Mucosa of descending colon (tissue), 3 donors: ENCODE results near the gene LCE3D. TPM values are rescaled to one million over a fixed set of nuclear protein-coding genes. Genes with fewer than 3 reads are reported as not detected.

Experiments used
- ATAC-seq: fragments of 200-7000 bp; cut with Tn5 transposase; one replicate; pipeline ENCODE4 v1.9.1; 2020; ENCODE audit warnings: mild to moderate bottlenecking, moderate library complexity
- DNase-seq, 3 donors: peaks; one replicate each; pipeline ENCODE4 v3.0.0-alpha.2; 2020
- H3K36me3 ChIP-seq: fragments of 200-600 bp; one replicate; pipeline ENCODE4 v1.8.0; 2021; ENCODE audit warnings: low read depth, mild to moderate bottlenecking
- H3K4me1 ChIP-seq: fragments of 200-600 bp; one replicate; pipeline ENCODE4 v1.8.0; 2021; ENCODE audit warnings: low read depth, mild to moderate bottlenecking
- H3K4me3 ChIP-seq: fragments of 200-600 bp; one replicate; pipeline ENCODE4 v1.8.0; 2021; ENCODE audit warnings: mild to moderate bottlenecking
- H3K9me3 ChIP-seq: fragments of 200-600 bp; one replicate; pipeline ENCODE4 v1.8.0; 2021; ENCODE audit warnings: mild to moderate bottlenecking
- intact Hi-C, 2 donors: fragments of 100-400 bp; cut with DNase I in 1 of 2; cut with micrococcal nuclease in 1 of 2; formaldehyde crosslinking; loops; one replicate each; pipeline versions ENCODE4 v1.11.0 to v1.11.1; 2022; cut with DNase I, micrococcal nuclease
- total RNA-seq, 3 donors: library from RNA; stranded (reverse); fragmentation: NEBNext Ultra II Directional in 2 of 3; extraction: Animal tissue kit (Norgen Biotek cat#: 25700) in 2 of 3; gene quantifications; one replicate each; pipeline versions ENCODE4 v1.2.1 to v1.2.4, GENCODE V29; 2021 to 2023
- TF ChIP-seq, protein P1 (sequence below): fragments of 200-600 bp; IDR thresholded peaks from one replicate; pipeline ENCODE4 v1.8.0; 2022; ENCODE audit warnings: antibody characterized with exemption, mild to moderate bottlenecking
- donor health status: DM: no; HTN: no; CAD: no; lungs with moderate emphysema.
- donor health status: DM: no; HTN: no; CAD: no.
- donor health status: DM: no; HTN: yes; CAD: no.

LCE3D gene
- total RNA-seq, 3 donors from 2014 or later: not detected

DNA sequence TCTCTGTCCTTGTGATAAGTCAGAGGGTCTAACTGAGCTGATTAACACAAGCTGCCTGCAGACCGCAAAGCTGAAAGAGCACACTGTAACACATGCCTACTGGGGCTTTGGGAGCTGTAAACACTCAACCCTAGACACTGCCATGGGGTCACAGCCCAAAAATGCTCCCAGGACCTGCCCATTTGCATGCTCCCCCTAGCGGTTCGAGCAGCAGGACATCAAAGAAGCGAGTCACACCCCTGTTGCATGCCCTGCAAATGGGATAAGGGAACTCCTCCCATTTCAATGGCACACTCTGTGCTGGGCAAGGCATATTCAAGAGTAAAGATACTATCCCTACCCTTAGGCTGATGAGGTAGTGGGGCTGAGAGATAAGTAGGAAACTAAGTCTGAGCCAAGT is 36.5 kb downstream of the LCE3D start:
- Histone ChIP-seq H3K4me1 (no peaks in the 10 kb centered on the region), H3K36me3 (no peaks in the 10 kb centered on the region), H3K4me3 (no peak overlapping the region), H3K9me3 (no peaks in the 10 kb centered on the region)
- ATAC-seq (no peak), DNase-seq (no peak)
- intact Hi-C loops: no loop called here
- TF ChIP-seq, protein P1, sequence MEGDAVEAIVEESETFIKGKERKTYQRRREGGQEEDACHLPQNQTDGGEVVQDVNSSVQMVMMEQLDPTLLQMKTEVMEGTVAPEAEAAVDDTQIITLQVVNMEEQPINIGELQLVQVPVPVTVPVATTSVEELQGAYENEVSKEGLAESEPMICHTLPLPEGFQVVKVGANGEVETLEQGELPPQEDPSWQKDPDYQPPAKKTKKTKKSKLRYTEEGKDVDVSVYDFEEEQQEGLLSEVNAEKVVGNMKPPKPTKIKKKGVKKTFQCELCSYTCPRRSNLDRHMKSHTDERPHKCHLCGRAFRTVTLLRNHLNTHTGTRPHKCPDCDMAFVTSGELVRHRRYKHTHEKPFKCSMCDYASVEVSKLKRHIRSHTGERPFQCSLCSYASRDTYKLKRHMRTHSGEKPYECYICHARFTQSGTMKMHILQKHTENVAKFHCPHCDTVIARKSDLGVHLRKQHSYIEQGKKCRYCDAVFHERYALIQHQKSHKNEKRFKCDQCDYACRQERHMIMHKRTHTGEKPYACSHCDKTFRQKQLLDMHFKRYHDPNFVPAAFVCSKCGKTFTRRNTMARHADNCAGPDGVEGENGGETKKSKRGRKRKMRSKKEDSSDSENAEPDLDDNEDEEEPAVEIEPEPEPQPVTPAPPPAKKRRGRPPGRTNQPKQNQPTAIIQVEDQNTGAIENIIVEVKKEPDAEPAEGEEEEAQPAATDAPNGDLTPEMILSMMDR: no peak

DNA sequence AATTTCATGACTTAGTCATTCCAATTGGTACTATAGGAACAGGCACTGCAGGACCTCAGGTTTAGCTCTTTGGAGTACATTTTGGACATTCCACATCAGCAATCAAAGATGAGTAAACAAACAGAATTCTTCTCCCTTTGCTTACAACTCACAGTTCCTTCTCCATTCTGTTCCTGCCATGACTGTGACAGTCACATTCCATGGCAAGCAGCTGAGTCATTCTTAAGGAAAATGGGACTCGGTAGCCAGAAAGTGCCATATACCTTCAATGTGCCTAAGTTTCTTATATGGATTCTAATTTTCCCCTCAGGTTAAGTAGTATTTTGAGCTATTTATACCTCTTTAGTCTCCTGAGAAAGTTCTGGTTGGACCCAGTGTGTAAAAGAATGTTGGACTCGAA is 40.4 kb downstream of the LCE3D start:
- intact Hi-C loops: no loop called here
- TF ChIP-seq, protein P1: no peak
- H3K4me3 ChIP-seq: no peak overlapping the region

GRCh38 chr1:152537496-152537895 is 42.8 kb downstream of the LCE3D start:
- ATAC-seq: no peak
- DNase-seq: no peak
- intact Hi-C loops: no loop called here
- TF ChIP-seq, protein P1: no peak
- no peaks in the 10 kb centered on the region for H3K4me1 ChIP-seq
- no peaks in the 10 kb centered on the region for H3K36me3 ChIP-seq
- H3K9me3 ChIP-seq: no peaks in the 10 kb centered on the region
- no peak overlapping the region for H3K4me3 ChIP-seq

More for the DNA sequence above, 40.4 kb downstream of the LCE3D start:
- Histone ChIP-seq H3K9me3 (no peaks in the 10 kb centered on the region), H3K36me3 (no peaks in the 10 kb centered on the region), H3K4me1 (no peaks in the 10 kb centered on the region)
- no peak for ATAC-seq
- DNase-seq: no peak

DNA sequence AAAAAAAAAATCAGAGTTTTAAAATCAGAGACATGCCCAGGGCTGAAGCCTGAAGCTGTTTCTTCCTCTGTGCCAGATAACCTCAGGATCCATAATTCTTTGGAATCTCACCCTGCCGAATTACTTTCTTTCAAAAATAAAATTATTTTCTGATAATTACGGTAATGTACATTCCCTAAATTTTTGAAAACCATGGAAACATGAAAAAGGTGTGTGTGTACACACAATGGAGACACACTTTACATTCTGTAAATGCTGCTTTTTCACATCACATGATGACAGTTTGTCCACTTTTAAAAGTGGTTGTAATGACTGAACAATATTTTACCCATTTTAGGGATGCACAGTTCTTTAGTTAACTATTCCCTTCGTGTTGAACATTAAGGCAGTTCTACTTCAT is 44.5 kb downstream of the LCE3D start:
- no peak overlapping the region for H3K4me3 ChIP-seq
- TF ChIP-seq, protein P1: no peak
- ATAC-seq (no peak), DNase-seq (no peak)
- H3K9me3 ChIP-seq: no peaks in the 10 kb centered on the region
- intact Hi-C loops: no loop called here
- no peaks in the 10 kb centered on the region for H3K4me1 ChIP-seq
- no peaks in the 10 kb centered on the region for H3K36me3 ChIP-seq

- Histone ChIP-seq H3K4me3 (no peak overlapping the region), H3K4me1 (no peaks in the 10 kb centered on the region), H3K36me3 (no peaks in the 10 kb centered on the region), H3K9me3 (no peaks in the 10 kb centered on the region)
- TF ChIP-seq, protein P1: no peak
- DNase-seq: peak in 2 of 3 donors; percentile 50 to 62
- intact Hi-C loops: no loop called here
- peak; percentile 54 for ATAC-seq
Observed at GRCh38 chr1:152533327-152533938, 46.9 kb downstream of the LCE3D start.

Other genes starting within 250 kb of the LCE3D start
- gene FLG2, start 220.5 kb downstream of the LCE3D start, total RNA-seq: not detected
- gene CRNN, start 166.3 kb downstream of the LCE3D start, total RNA-seq: not detected
- not detected for gene LCE5A, start 69.7 kb downstream of the LCE3D start, total RNA-seq
- not detected for gene CRCT1, start 66.0 kb downstream of the LCE3D start, total RNA-seq
- not detected for gene LCE3E, start 13.7 kb downstream of the LCE3D start, total RNA-seq
- gene LCE3C, start 19.7 kb upstream of the LCE3D start, total RNA-seq: not detected
- not detected for gene LCE3B, start 33.3 kb upstream of the LCE3D start, total RNA-seq
- gene LCE3A, start 42.6 kb upstream of the LCE3D start, total RNA-seq: not detected
- gene LCE2D, start 82.9 kb upstream of the LCE3D start, total RNA-seq: not detected
- gene LCE2C, start 94.8 kb upstream of the LCE3D start, total RNA-seq: not detected
- gene LCE2B, start 105.6 kb upstream of the LCE3D start, total RNA-seq: not detected
- not detected for gene LCE2A, start 117.8 kb upstream of the LCE3D start, total RNA-seq
- gene LCE4A, start 127.6 kb upstream of the LCE3D start, total RNA-seq: not detected
- not detected for gene KPRP, start 177.5 kb upstream of the LCE3D start, total RNA-seq
- gene LCE1F, start 194.6 kb upstream of the LCE3D start, total RNA-seq: not detected
- gene LCE1E, start 205.7 kb upstream of the LCE3D start, total RNA-seq: not detected
- gene LCE1D, start 216.2 kb upstream of the LCE3D start, total RNA-seq: not detected
- not detected for gene LCE1C, start 226.1 kb upstream of the LCE3D start, total RNA-seq
- not detected for gene LCE1B, start 231.5 kb upstream of the LCE3D start, total RNA-seq
- gene LCE1A, start 247.0 kb upstream of the LCE3D start, total RNA-seq: not detected